Transverse colon (tissue), 4 donors: ENCODE measurements around the gene TUBB3. TPM values are rescaled to one million over a fixed set of nuclear protein-coding genes. Genes with fewer than 3 reads are reported as not detected.
"Not testable (repeated sequence)": the region's sequence is repeated elsewhere in the genome, so short reads cannot be mapped to it uniquely, and the experiment has no call there.

Source experiments
- DNase-seq: peaks from one replicate; pipeline ENCODE4 v3.0.0-alpha.2; 2019
- H3K27ac ChIP-seq, 4 donors: fragments of 200-600 bp; sonication (generic); 2 replicates each; pipeline ENCODE4 v1.5.1; 2016 to 2018; ENCODE audit warnings: inconsistent platforms in 4 of 4
- H3K27me3 ChIP-seq: fragments of 200-600 bp; sonication (generic); 2 replicates; pipeline ENCODE4 v1.5.1; 2017; ENCODE audit warnings: inconsistent platforms
- H3K36me3 ChIP-seq, 4 donors: fragments of 200-600 bp; sonication (generic); 2 replicates each; pipeline ENCODE4 v1.5.1; 2017 to 2019; ENCODE audit warnings: inconsistent platforms in 4 of 4
- H3K4me1 ChIP-seq, 4 donors: fragments of 200-600 bp; sonication (generic); 2 replicates each; pipeline ENCODE4 v1.5.1; 2017 to 2020; ENCODE audit warnings: inconsistent platforms in 4 of 4
- H3K4me3 ChIP-seq, 4 donors: fragments of 200-600 bp; sonication (generic); 1 replicate in 1 of 4; 2 replicates in 3 of 4; pipeline versions ENCODE4 v1.5.1 to v1.6.1; 2017 to 2019; ENCODE audit warnings: inconsistent platforms in 4 of 4
- H3K9me3 ChIP-seq, 2 donors: fragments of 200-600 bp; sonication (generic); 2 replicates each; pipeline ENCODE4 v1.5.1; 2017 to 2019; ENCODE audit warnings: inconsistent platforms in 2 of 2
- CTCF ChIP-seq, 5 experiments: fragments of 200-600 bp in 3 of 5; fragments of 450-650 bp in 2 of 5; sonication (generic) in 3 of 5; IDR thresholded peaks; 1 replicate in 2 of 5; 2 replicates in 3 of 5; pipeline ENCODE4 v1.5.1; 2016 to 2017; ENCODE audit warnings: antibody characterized with exemption in 5 of 5, inconsistent platforms in 3 of 5, mild to moderate bottlenecking in 2 of 5, moderate library complexity in 1 of 5
- EP300 ChIP-seq: sonication (generic); formaldehyde crosslinking; IDR thresholded peaks from one replicate; pipeline ENCODE4 v1.6.1; 2017; ENCODE audit warnings: antibody characterized with exemption, low read depth
- POLR2A ChIP-seq: fragments of 450-650 bp; IDR thresholded peaks from one replicate; pipeline ENCODE4 v1.6.1; 2016; ENCODE audit warnings: antibody characterized with exemption, mild to moderate bottlenecking, moderate library complexity
- POLR2AphosphoS5 ChIP-seq, 3 donors: sonication (generic); formaldehyde crosslinking; IDR thresholded peaks; one replicate each; pipeline ENCODE4 v1.6.1; 2016; ENCODE audit warnings: antibody characterized with exemption in 3 of 3
- WGBS, 2 donors: methylation state at CpG; one replicate each; pipeline ENCODE4 v1.1.5; 2018; ENCODE audit warnings: low coverage in 1 of 2; 5-methylcytosine and 5-hydroxymethylcytosine counted together
- in situ Hi-C, 4 donors: fragments of 200-750 bp; cut with MboI; loops; one replicate each; pipeline versions ENCODE4 v1.15.0 to v1.15.1; 2017; ENCODE audit warnings: low sequenced_read_pairs in 3 of 4, low pct_ligation_motif_present in 1 of 4, low pct_unique_long_range_greater_than_20kb in 1 of 4
- intact Hi-C: fragments of 100-400 bp; cut with DNase I; formaldehyde crosslinking; loops from one replicate; pipeline ENCODE4 v1.15.1; 2023; ENCODE audit warnings: low total_unique reads
- total RNA-seq, 4 donors: library from RNA; depleted of rRNA; stranded (reverse); fragments of >200 nt; gene quantifications; one replicate each; pipeline ENCODE4 v1.1.0, GENCODE V29; 2016

TUBB3 gene
- total RNA-seq, 4 donors from 2014 or later = 2.4 to 12.7 (median 4.6) TPM

GRCh38 chr16:89934611-89935553, 11.7 kb downstream of the TUBB3 start:
- no peak for DNase-seq
- no peaks in the 10 kb centered on the region for H3K9me3 ChIP-seq
- WGBS, 2 donors = 93% methylated on average over 61 of the region's 61 CpGs; no CpG with 5 or more reads in 1 of the 2 donors
- no peak overlapping the region for H3K4me3 ChIP-seq
- peaks cover 2% of the 10 kb centered on the region for H3K27me3 ChIP-seq
- intact Hi-C loops = no loop called here
- in situ Hi-C loops = no loop called here
- H3K27ac ChIP-seq = no peak overlapping the region
- no peak for TF ChIP-seq POLR2AphosphoS5 (IDR thresholded peaks at IDR 0.05)
- no peak for TF ChIP-seq CTCF (IDR thresholded peaks at IDR 0.05)
- TF ChIP-seq EP300 = no peak
- H3K36me3 ChIP-seq = no peaks in the 10 kb centered on the region
- H3K4me1 ChIP-seq = no peaks in the 10 kb centered on the region

GRCh38 chr16:89935620-89936019, 12.5 kb downstream of the TUBB3 start:
- 85% methylated on average over 27 of the region's 27 CpGs; no CpG with 5 or more reads in 1 of the 2 donors for whole genome bisulfite sequencing, 2 donors
- H3K27me3 ChIP-seq, DNase-seq, H3K4me3 ChIP-seq, H3K36me3 ChIP-seq, H3K4me1 ChIP-seq, in situ Hi-C loops, H3K9me3 ChIP-seq, H3K27ac ChIP-seq, intact Hi-C loops: not testable (repeated sequence)

- WGBS, 2 donors = 58 to 71% methylated on average over 9 to 13 of the region's 13 CpGs
- in situ Hi-C loops (no loop called here), intact Hi-C loops (no loop called here)
- H3K9me3 ChIP-seq = no peaks in the 10 kb centered on the region
- no peaks in the 10 kb centered on the region for H3K36me3 ChIP-seq
- H3K4me3 ChIP-seq = no peak overlapping the region
- H3K4me1 ChIP-seq = no peaks in the 10 kb centered on the region
- no peak for DNase-seq
- no peak for TF ChIP-seq CTCF (IDR thresholded peaks at IDR 0.05)
- no peak for TF ChIP-seq POLR2AphosphoS5 (IDR thresholded peaks at IDR 0.05)
- TF ChIP-seq EP300 = no peak
- TF ChIP-seq POLR2A = no peak
- no peak overlapping the region for H3K27ac ChIP-seq
- no peaks in the 10 kb centered on the region for H3K27me3 ChIP-seq
These were observed 12.9 kb downstream of the TUBB3 start for GRCh38 chr16:89936034-89936433.

- no peaks in the 10 kb centered on the region for H3K4me1 ChIP-seq
- H3K4me3 ChIP-seq = no peak overlapping the region
- no peak for DNase-seq
- TF ChIP-seq EP300 = no peak
- TF ChIP-seq CTCF (IDR thresholded peaks at IDR 0.05) = no peak
- TF ChIP-seq POLR2AphosphoS5 (IDR thresholded peaks at IDR 0.05) = no peak
- TF ChIP-seq POLR2A = no peak
- intact Hi-C loops (no loop called here), in situ Hi-C loops (no loop called here)
- H3K27me3 ChIP-seq = no peaks in the 10 kb centered on the region
- H3K9me3 ChIP-seq = no peaks in the 10 kb centered on the region
- WGBS, 2 donors = 93% methylated on average over 14 of the region's 14 CpGs; no CpG with 5 or more reads in 1 of the 2 donors
- no peaks in the 10 kb centered on the region for H3K36me3 ChIP-seq
- H3K27ac ChIP-seq = no peak overlapping the region
These were observed 13.4 kb downstream of the TUBB3 start for GRCh38 chr16:89936508-89936907.
